Measurements from ENCODE around the gene ABCA3. TPM values are rescaled to one million over a fixed set of nuclear protein-coding genes. Genes with fewer than 3 reads are reported as not detected.
A peak's percentile ranks its signal among the peaks of the same experiment; 100 is the strongest.

Gene ABCA3
- total and polyA plus RNA-seq, 4 donors, result 197 to 607 (median 411) TPM

GRCh38 chr16:2237102-2237482, 103.4 kb downstream of the ABCA3 start:
- peaks cover 0 to 13% (median 7%) of the 10 kb centered on the region in 5 donors for H3K4me1 ChIP-seq (ENCODE audit: control insufficient read depth in 5 of 5, insufficient read depth in 5 of 5, low read length in 5 of 5)
- peaks cover 0 to 19% (median 0%) of the 10 kb centered on the region in 4 donors for H3K9me3 ChIP-seq (ENCODE audit: control insufficient read depth in 4 of 4, insufficient read depth in 3 of 4, low read length in 3 of 4)
- no peak overlapping the region for H3K4me3 ChIP-seq
- no peak for DNase-seq
- no peak overlapping the region for H3K27ac ChIP-seq (ENCODE audit: low read depth in 1 of 2, low read length in 1 of 2)
- no peak for TF ChIP-seq CTCF (IDR thresholded peaks at IDR 0.05; ENCODE audit: control extremely low read depth, extremely low read depth)
- H3K9ac ChIP-seq (ENCODE audit: insufficient read depth in 1 of 2, low read length in 2 of 2), result no peak overlapping the region
- no peak for ATAC-seq (ENCODE audit: insufficient read depth, low FRiP score)
- WGBS, 2 donors, result 7 to 8% methylated on average over 26 to 40 of the region's 40 CpGs
- H3K36me3 ChIP-seq (ENCODE audit: control insufficient read depth in 4 of 4, insufficient read depth in 4 of 4, low read length in 4 of 4), result peaks cover 0 to 46% (median 17%) of the 10 kb centered on the region in 4 donors
- peaks cover 0 to 27% (median 4%) of the 10 kb centered on the region in 3 donors for H3K27me3 ChIP-seq (ENCODE audit: control insufficient read depth in 3 of 3, insufficient read depth in 3 of 3, low read length in 2 of 3)

DNA sequence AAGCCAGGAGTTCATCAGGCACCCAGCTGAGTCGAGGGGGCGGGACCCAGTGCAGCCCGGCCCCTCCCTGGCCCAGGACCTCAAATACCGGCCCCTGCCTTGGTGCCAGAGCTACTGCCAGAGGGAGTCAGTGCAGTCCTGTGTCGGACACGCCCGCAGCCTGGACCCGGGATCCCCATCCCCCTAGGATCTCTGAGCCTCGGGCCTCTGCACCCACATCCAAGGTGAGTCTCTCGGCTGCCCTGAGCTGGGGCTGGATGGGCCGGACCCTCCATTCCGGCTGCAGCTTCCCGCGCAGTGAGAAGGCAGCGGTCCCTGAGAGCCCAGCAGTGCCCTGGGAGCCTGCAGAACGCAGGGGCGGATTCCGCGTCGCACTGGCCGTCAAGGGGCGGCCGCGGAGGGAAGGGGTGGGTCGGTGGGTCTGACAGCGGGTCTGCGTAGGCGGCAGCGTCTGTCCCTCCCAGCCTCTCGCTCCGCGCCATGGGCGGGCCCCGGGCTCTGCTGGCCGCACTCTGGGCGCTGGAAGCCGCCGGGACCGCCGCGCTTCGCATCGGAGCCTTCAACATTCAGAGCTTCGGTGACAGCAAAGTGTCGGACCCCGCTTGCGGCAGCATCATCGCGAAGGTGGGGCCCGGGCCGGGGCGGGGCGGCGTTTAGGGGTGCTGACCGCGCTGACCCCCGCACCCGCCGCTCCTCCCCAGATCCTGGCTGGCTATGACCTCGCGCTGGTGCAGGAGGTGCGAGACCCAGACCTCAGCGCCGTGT, 104.0 kb downstream of the ABCA3 start, which contains the start of gene DNASE1L2:
TSS of gene DNASE1L2 (plus strand) at position 108 of the 765 bp plus-strand sequence. CDS start at position 481, 373 bp downstream.
- peak; percentile 25 to 49 (median 42) for DNase-seq
- no peak within 1 kb of the TSS for H3K27ac ChIP-seq (ENCODE audit: low read depth in 1 of 2, low read length in 1 of 2)
- no peak for ATAC-seq (ENCODE audit: insufficient read depth, low FRiP score)
- H3K9ac ChIP-seq (ENCODE audit: insufficient read depth in 1 of 2, low read length in 2 of 2), result no peak within 1 kb of the TSS
- no peak for TF ChIP-seq CTCF (IDR thresholded peaks at IDR 0.05; ENCODE audit: control extremely low read depth, extremely low read depth)
- 6 to 8% methylated on average over 62 to 64 of the region's 64 CpGs for WGBS, 2 donors
- H3K4me3 ChIP-seq, result no peak within 1 kb of the TSS
- H3K27me3 ChIP-seq (ENCODE audit: control insufficient read depth in 3 of 3, insufficient read depth in 3 of 3, low read length in 2 of 3), result peaks cover 0 to 27% (median 4%) of the 10 kb centered on the region in 3 donors
- peaks cover 0 to 13% (median 7%) of the 10 kb centered on the region in 5 donors for H3K4me1 ChIP-seq (ENCODE audit: control insufficient read depth in 5 of 5, insufficient read depth in 5 of 5, low read length in 5 of 5)
- peaks cover 0 to 52% (median 19%) of the 10 kb centered on the region in 4 donors for H3K36me3 ChIP-seq (ENCODE audit: control insufficient read depth in 4 of 4, insufficient read depth in 4 of 4, low read length in 4 of 4)
- peaks cover 0 to 20% (median 0%) of the 10 kb centered on the region in 4 donors for H3K9me3 ChIP-seq (ENCODE audit: control insufficient read depth in 4 of 4, insufficient read depth in 3 of 4, low read length in 3 of 4)

- H3K9me3 ChIP-seq (ENCODE audit: control insufficient read depth in 4 of 4, insufficient read depth in 3 of 4, low read length in 3 of 4), result peaks cover 0 to 22% (median 0%) of the 10 kb centered on the region in 4 donors
- WGBS, 2 donors, result 85 to 87% methylated on average over 19 of the region's 19 CpGs
- no peak overlapping the region for H3K27ac ChIP-seq (ENCODE audit: low read depth in 1 of 2, low read length in 1 of 2)
- ATAC-seq (ENCODE audit: insufficient read depth, low FRiP score), result no peak
- DNase-seq, result no peak
- H3K4me3 ChIP-seq, result no peak overlapping the region
- peaks cover 0 to 27% (median 4%) of the 10 kb centered on the region in 3 donors for H3K27me3 ChIP-seq (ENCODE audit: control insufficient read depth in 3 of 3, insufficient read depth in 3 of 3, low read length in 2 of 3)
- peaks cover 0 to 59% (median 19%) of the 10 kb centered on the region in 4 donors for H3K36me3 ChIP-seq (ENCODE audit: control insufficient read depth in 4 of 4, insufficient read depth in 4 of 4, low read length in 4 of 4)
- H3K4me1 ChIP-seq (ENCODE audit: control insufficient read depth in 5 of 5, insufficient read depth in 5 of 5, low read length in 5 of 5), result peaks cover 0 to 13% (median 7%) of the 10 kb centered on the region in 5 donors
- H3K9ac ChIP-seq (ENCODE audit: insufficient read depth in 1 of 2, low read length in 2 of 2), result no peak overlapping the region
- no peak for TF ChIP-seq CTCF (IDR thresholded peaks at IDR 0.05; ENCODE audit: control extremely low read depth, extremely low read depth)
Observed at GRCh38 chr16:2235695-2236336, 104.7 kb downstream of the ABCA3 start.

Measured in lung (tissue), 12 donors.